ENCODE data around the gene CNPY1. TPM values are rescaled to one million over a fixed set of nuclear protein-coding genes. Genes with fewer than 3 reads are reported as not detected.

The CNPY1 gene
- total and polyA plus RNA-seq, 2 of the 8 experiments (the other 6 are each of a cell fraction or from before 2014, with no cell fraction given), result not detected

GRCh38 chr7:155520114-155520513, 26.2 kb downstream of the CNPY1 start:
- H3K79me2 ChIP-seq (ENCODE audit: control insufficient read depth in 1 of 2, insufficient read depth in 2 of 2, low read length in 2 of 2), result no peaks in the 10 kb centered on the region
- peaks cover 0 to 3% of the 10 kb centered on the region in 2 experiments; a peak in 1 of 4 replicates for H3K9me3 ChIP-seq (ENCODE audit: insufficient read depth in 2 of 2, low read depth in 1 of 2, low read length in 1 of 2)
- H2AK5ac ChIP-seq (ENCODE audit: low read depth, low read length), result no peak overlapping the region
- no peak overlapping the region for H3K4ac ChIP-seq (replicated peaks; ENCODE audit: insufficient read length, low read depth, low read length)
- no peak overlapping the region for H4K8ac ChIP-seq (ENCODE audit: extremely low read depth, insufficient read depth, low read length)
- no peak overlapping the region for H4K5ac ChIP-seq (ENCODE audit: insufficient read length, low read depth, low read length)
- no peaks in the 10 kb centered on the region; a peak in 1 of 7 replicates for H3K4me1 ChIP-seq (replicated peaks in 1 of 4; ENCODE audit: control insufficient read depth in 3 of 4, insufficient read depth in 4 of 4, low read length in 3 of 4)
- H4K20me1 ChIP-seq (replicated peaks in 1 of 2; ENCODE audit: control insufficient read depth in 1 of 2, insufficient read depth in 2 of 2, low read length in 2 of 2), result no peaks in the 10 kb centered on the region
- H2BK120ac ChIP-seq (replicated peaks; ENCODE audit: low read depth, low read length), result no peak overlapping the region
- no peak overlapping the region for H3K4me3 ChIP-seq (ENCODE audit: extremely low read depth in 1 of 4, insufficient read depth in 2 of 4, low read depth in 3 of 4, low read length in 4 of 4)
- H3K23ac ChIP-seq (ENCODE audit: insufficient read length), result no peak overlapping the region
- no peak overlapping the region for H2BK15ac ChIP-seq (ENCODE audit: low read length)
- no peak overlapping the region for H3K18ac ChIP-seq (ENCODE audit: extremely low read depth, low read length)
- H3K79me1 ChIP-seq (ENCODE audit: low read depth, low read length), result no peaks in the 10 kb centered on the region
- no peak overlapping the region for H3K4me2 ChIP-seq (ENCODE audit: insufficient read depth in 1 of 2, low read depth in 2 of 2, low read length in 2 of 2)
- no peak for DNase-seq (ENCODE audit: low read depth in 1 of 2, low spot score in 2 of 2)
- 85% methylated on average over 7 of the region's 7 CpGs; no CpG with 5 or more reads in 1 of the 2 experiments for WGBS, 2 experiments (ENCODE audit: extremely low coverage in 1 of 2, insufficient coverage in 1 of 2, insufficient read length in 1 of 2, insufficient replicate concordance in 2 of 2, low coverage in 1 of 2, low lambda C conversion rate in 2 of 2, missing lambda C conversion rate in 1 of 2)
- POLR2A ChIA-PET (ENCODE audit: partially characterized antibody), result interaction anchor here (0.9 kb wide), 1 partner anchor 140 kb away, joined by 3 read pairs; no protein-coding TSS in a partner anchor
- no peak overlapping the region for H3K27ac ChIP-seq (ENCODE audit: low read depth, low read length)
- no peak overlapping the region for H4K91ac ChIP-seq (replicated peaks; ENCODE audit: insufficient read length, low read length)
- no peak for FAIRE-seq
- H3K36me3 ChIP-seq (ENCODE audit: control insufficient read depth in 2 of 4, insufficient read depth in 4 of 4, low read length in 3 of 4), result no peaks in the 10 kb centered on the region
- H3K14ac ChIP-seq (ENCODE audit: insufficient read length), result no peak overlapping the region
- H3K56ac ChIP-seq (replicated peaks; ENCODE audit: insufficient read length, low read depth, low read length), result no peak overlapping the region
- peaks cover 0 to 39% (median 27%) of the 10 kb centered on the region in 4 experiments; a peak in 6 of 7 replicates for H3K27me3 ChIP-seq (replicated peaks in 1 of 4; ENCODE audit: control insufficient read depth in 3 of 4, extremely low read depth in 1 of 4, insufficient read depth in 3 of 4, low read length in 3 of 4)
- no peak overlapping the region for H3K9ac ChIP-seq (replicated peaks in 1 of 4; ENCODE audit: extremely low read depth in 1 of 4, low read depth in 3 of 4, low read length in 3 of 4)
- no peak overlapping the region for H2BK5ac ChIP-seq (ENCODE audit: low read depth, low read length)
- CTCF ChIA-PET (ENCODE audit: partially characterized antibody), result interaction anchor here (0.6 to 1.5 kb wide), 7 partner anchors 13 to 781 kb away, joined by 3 to 6 read pairs (median 3); no protein-coding TSS in a partner anchor
- no peak overlapping the region for H2BK12ac ChIP-seq (ENCODE audit: low read depth, low read length)
- no peaks in the 10 kb centered on the region for H3K23me2 ChIP-seq (ENCODE audit: low read depth, low read length)
- H2BK20ac ChIP-seq (ENCODE audit: low read length), result no peak overlapping the region
- no peak overlapping the region for H2AFZ ChIP-seq (ENCODE audit: low read length)
- TF ChIP-seq NANOG (IDR thresholded peaks at IDR 0.05; ENCODE audit: insufficient read depth, low read depth, low read length, poor library complexity, severe bottlenecking) (no peak), HDAC2 (IDR thresholded peaks at IDR 0.05; ENCODE audit: borderline replicate concordance in 1 of 2, low read depth in 2 of 2, low read length in 2 of 2) (no peak), EGR1 (IDR thresholded peaks at IDR 0.05; ENCODE audit: borderline replicate concordance, low read depth, low read length) (no peak), CTBP2 (IDR thresholded peaks at IDR 0.05; ENCODE audit: borderline replicate concordance, insufficient read depth, insufficient read length, low read length) (no peak), TBP (IDR thresholded peaks at IDR 0.05; ENCODE audit: low read depth, low read length) (no peak), SAP30 (IDR thresholded peaks at IDR 0.05; ENCODE audit: insufficient read depth, insufficient replicate concordance, low read length) (no peak), POLR2AphosphoS5 (IDR thresholded peaks at IDR 0.05; ENCODE audit: low read depth, low read length) (no peak), JUND (IDR thresholded peaks at IDR 0.05; ENCODE audit: low read length) (no peak), RNF2 (IDR thresholded peaks at IDR 0.05; ENCODE audit: borderline replicate concordance, low read depth, low read length, missing control alignments, poor library complexity, severe bottlenecking) (no peak), POU5F1 (IDR thresholded peaks at IDR 0.05; ENCODE audit: low read depth, low read length) (no peak), TAF7 (optimal IDR thresholded peaks at IDR 0.05; ENCODE audit: borderline replicate concordance, low read depth, low read length) (no peak), RAD21 (IDR thresholded peaks at IDR 0.05 in 1 of 2, conservative IDR thresholded peaks at IDR 0.05 in 1 of 2; ENCODE audit: low read depth in 2 of 2, low read length in 2 of 2) (no peak), JUN (IDR thresholded peaks at IDR 0.05; ENCODE audit: low read depth, low read length) (no peak)

All from H1 (cell line).